HS-27A (cell line): ENCODE data around the gene GPR156.
"Not testable (repeated sequence)": the region's sequence is repeated elsewhere in the genome, so short reads cannot be mapped to it uniquely, and the experiment has no call there.

Source experiments
- DNase-seq: peaks from one replicate; pipeline ENCODE4 v3.0.0-alpha.2; 2012; ENCODE audit warnings: low read depth, missing footprints

The GPR156 gene

DNA sequence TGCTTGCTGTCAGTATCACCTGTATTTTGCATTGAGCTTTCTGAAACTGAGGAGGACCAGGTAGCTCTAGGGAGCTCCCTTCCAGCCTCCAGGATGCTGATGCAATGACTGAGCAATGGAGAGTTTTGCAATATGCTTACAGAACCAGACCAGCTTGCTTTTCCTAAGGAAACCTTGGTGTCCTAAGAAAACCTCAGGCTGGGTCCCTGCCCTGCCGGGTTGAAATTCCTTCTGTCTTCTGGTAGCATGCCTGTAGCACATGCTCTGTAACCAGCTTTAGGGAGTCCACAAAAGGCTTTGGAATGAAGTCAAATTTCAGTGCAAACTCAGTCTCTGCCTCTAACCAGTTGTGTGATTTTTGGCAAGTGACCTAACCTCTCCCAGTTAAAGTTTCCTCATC lies 125.0 kb downstream of the GPR156 start:
- peak; percentile 87 for DNase-seq

DNA sequence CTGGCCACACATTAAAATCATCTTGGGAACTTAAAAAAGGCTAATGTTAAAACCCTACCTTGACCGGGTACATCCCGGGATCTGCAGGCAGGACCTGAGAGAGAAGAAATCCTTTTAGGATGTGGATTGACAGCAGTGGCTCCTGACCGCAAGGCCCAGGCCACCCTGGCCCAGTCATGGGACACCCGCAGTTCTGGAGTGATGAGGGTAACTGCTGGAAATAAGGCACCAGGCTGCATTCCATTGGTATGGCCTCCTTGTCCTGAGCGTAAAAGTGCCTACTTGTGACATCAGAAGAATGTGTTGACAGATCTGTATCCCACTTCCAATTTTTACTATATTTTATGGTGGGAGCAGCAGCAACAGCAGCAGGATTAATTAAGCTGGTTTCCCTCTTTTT lies 127.3 kb downstream of the GPR156 start:
- no peak for DNase-seq

DNA sequence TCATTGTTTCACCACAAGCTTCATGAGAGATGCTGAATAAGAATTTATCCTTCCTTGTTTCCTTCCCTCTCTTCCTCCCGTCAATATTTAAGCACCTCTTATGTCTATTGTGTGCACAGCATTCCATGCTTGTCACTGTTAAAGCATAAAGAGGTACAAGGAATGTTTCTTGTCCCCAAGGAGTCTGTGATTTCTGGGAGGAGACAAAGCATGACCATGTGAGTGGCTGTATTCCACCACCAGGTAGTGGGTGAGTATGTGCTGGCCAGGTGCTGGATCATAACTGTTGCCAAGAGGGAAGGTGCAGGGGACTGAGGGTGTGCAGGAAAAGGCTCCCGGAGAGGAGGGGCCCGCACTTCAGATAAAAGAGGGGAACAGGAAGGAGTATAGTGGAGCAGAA lies 127.9 kb downstream of the GPR156 start:
- no peak for DNase-seq

DNA sequence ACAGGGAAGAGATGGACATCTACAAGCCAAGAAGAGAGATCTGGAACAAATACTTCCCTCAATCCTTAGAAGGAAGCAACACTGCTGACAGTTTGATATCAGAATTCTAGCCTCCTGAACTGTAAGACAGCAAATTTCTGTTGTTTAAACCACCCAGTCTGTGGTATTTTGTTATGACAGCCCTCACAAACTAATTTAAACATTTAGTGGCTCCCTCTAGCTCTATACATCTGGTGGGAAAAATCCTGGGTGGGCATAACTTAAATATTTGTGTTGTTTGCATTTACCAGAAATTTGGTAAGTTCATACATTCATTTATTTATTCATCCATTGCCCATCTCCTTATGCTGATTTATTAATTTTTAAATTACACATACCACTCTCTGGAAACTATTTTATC lies 128.3 kb downstream of the GPR156 start:
- DNase-seq = no peak

DNA sequence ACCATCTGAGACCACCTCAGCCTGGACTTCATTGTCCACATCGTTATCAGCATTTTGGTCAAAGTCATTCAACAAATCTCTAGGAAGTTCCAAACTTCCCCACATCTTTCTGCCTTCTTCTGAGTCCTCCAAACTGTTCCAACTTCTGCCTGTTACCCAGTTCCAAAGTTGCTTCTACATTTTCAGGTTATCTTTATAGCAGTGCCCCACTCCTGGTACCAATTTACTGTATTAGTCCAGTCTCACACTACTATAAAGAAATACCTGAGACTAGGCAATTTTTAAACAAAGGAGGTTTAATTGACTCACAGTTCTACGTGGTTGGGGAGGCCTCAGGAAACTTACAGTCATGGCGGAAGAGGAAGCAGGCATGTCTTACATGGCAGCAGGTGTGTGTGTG lies 129.3 kb downstream of the GPR156 start:
- not testable (repeated sequence) for DNase-seq

DNA sequence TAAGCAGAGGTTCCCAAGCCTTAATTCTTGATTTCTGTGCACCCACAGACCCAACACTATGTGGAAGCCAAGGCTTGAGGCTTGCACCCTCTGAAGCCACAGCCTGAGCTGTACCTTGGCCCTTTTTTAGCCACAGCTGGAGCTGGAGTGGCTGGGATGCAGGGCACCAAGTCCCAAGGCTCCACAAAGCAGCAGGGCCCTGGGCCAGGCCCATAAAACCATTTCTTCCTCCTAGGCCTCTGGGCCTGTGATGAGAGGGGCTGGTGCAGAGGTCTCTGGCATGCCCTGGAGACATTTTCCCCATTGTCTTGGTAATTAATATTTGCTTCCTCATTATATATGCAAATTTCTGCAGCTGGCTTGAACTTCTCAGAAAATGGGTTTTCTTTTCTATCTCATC lies 129.9 kb downstream of the GPR156 start:
- no peak for DNase-seq

DNA sequence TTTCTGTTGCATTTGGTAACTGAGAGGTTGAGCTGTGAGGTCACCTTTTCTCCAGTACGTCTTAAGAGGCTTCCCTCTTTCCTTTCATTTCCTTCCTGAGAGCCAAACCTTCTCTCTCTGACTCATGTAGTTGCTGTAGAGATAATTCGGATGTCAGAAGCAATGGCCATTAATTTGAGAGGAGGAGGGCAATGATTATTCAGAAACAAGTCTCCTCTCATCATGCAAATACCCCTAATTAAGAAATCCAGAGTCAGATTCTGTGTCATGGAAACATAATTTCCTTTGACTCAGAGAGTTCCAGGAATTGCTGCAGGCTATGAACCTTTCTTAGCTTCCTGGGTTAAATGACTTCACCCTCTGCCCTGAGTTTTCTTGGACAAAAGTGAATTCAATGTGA lies 131.7 kb downstream of the GPR156 start:
- DNase-seq = no peak

DNA sequence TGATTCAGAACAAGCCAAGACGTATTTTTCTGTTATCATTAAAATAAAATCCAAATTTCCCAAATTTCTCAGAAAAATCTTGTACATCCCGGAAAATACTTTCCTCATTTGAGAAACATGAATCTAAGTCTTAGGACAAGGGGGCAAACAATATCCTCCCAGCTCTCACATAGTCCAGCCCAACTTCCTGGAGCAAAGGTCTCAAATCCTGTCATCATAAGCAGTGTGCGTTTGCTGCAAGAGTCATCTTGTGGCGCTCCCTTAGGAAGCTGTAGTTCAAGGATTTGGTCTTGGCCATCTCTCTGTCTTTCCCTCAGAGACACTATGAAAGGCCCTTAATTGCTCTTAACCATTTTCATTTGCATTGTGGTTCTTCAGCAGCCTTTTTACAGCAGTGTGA lies 133.2 kb downstream of the GPR156 start:
- no peak for DNase-seq

DNA sequence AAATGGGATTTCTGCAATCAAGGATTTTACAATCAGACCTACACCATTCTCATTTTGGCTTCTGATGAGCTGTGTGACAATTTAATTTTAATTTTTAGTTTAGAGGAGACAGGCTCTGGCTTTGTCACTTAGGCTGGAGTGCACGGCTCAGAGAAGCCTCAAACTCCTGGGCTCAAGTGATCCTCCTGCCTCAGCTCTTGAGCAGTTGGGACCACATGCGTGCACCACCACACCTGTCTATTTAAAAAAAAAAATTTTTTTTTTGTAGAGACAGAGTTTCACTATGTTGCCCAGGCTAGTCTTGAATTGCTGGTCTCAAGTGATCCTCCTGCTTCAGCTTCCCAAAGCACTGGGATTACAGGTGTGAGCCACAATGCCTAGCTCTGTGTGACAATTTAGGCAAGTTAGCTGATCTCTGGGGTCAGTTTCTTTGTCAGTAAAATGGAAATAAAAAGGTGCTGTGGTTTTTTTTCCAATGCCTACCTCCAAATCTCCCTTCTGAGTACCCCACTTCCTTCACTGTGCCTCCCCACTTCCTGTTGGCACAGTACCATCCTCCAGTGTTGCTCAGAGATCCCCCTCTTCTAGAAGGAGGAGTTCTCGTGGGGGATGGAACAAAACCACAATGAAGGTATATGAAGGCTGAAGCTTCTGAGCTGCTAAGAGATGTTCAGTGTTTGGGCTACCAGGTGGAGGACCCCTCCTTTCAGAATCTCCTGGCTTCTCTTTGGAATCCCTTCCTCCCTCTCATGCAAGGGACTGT lies 136.7 kb downstream of the GPR156 start:
- DNase-seq = no peak

DNA sequence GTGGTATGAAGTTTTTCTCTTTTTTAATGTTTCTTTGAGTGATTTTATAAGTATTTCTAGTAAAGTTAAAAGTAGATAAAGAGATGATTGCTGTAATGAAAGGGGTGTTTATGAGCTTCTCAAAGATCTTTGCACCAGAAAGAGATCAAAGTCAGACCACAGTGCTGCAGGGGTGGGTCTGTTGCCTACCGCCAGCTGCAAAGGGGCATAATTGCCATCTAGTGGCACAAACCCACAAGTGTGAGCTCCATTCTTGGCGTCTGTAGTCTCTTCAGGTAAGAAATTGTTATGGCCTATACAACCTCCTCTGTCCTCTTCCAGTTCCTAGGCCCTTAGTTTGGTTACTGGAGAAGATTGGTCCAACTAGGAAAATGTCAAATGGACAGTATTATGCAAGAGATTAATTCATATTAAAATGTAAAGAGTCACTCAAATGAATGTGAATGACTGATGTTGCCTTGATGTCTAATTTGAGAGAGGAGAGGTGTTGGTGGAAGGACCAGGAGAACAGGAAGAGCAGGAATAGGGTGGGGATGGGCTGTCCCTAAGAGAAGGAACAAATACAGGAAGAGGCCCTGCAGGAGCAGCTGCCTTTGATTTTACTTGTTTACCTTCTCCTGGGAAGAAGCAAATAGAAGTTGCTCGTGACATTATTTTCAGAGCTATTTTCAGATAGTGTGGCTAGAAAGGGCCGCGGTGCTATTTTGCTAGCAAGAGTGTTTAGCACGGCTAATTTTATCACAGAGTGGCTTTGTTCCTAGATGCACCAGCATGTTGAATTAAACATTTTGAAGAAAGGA lies 137.8 kb downstream of the GPR156 start:
- DNase-seq = no peak

DNA sequence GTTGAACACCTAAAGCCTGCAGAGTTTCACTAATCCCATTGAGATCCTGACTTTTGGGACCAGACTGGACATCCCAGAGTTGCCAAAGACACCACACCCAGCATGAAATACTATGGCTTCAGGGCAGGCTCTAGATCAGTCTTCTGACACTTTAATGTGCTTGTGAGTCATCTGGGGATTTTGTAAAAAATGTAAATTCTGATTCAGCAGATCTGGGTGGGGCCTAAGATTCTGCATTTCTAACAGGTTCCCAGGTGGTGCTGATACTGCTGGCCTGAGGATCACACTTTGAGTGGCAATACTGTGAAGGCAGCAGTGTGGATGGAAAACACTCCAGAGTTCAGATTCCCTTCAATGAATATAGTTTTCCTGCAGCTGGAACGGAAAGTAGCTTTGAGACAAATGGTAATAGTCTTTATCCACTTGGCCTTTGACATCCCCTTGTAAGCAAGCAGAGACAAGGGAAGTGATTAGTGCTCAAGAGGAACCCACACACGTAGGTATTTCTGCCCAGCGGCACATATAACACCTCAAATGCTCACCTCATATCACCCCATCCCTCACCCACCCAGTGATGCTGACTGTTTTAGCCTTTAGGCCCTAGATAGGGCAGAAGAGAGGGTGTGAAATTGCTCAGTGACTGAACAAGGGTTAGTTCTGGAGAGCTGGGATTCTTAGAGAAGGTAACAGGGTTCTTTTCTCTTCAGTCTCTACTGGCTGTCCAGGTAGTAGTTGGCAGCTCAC lies 139.3 kb downstream of the GPR156 start:
- DNase-seq = peak; percentile 76

DNA sequence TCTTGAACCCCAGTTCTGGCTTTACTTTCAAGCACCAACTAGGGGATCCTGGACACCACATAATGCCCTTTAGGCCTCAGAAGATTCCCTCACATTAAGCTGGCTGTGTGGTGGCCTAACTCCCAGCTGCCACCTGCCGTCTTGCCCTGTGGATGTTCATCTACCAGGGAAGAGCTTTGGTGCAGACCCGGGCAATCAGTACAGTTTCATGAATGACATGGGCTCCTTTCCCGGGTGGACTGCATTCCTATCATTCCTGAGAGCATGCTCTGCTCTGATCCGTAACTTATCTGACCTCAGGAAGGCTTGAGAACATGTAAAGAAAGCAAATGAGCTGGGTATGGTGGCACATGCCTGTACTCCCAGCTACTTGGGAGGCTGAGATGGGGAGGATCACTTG lies 140.8 kb downstream of the GPR156 start:
- DNase-seq = peak; percentile 94

DNA sequence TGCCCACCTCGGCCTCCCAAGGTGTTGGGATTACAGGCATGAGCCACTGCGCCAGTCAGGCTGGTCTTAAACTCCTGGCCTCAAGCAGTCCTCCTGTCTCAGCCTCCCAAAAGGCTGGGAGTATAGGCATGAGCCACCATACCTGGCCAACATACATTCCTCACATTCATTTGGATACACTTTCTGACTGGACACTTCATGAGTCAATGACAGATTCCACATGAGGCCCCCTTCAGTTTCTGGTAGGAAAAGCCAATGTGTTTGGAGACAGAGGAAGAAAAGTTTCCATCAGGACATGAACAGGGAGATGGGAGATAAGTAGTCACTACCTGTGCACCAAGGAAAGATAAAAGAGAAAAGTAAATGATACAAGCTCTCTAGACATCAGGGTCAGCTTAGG lies 141.3 kb downstream of the GPR156 start:
- no peak for DNase-seq

DNA sequence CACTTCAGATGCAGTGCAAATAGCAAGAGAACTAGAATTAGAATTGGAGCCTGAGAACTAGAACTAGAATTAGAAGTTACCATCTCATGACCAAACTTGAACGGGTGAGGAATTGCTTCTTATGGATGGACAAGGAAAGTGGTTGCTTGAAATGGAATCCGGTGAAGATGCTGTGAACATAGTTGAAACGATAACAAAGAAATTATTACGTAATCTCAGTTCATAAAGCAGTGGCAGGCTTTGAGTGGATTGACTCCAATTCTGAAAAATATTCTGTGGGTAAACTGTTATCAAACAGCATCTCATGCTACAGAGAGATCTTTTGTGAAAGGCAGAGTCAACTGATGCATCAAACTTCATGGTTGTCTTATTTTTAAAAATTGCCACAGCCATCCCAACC lies 142.8 kb downstream of the GPR156 start:
- no peak for DNase-seq

DNA sequence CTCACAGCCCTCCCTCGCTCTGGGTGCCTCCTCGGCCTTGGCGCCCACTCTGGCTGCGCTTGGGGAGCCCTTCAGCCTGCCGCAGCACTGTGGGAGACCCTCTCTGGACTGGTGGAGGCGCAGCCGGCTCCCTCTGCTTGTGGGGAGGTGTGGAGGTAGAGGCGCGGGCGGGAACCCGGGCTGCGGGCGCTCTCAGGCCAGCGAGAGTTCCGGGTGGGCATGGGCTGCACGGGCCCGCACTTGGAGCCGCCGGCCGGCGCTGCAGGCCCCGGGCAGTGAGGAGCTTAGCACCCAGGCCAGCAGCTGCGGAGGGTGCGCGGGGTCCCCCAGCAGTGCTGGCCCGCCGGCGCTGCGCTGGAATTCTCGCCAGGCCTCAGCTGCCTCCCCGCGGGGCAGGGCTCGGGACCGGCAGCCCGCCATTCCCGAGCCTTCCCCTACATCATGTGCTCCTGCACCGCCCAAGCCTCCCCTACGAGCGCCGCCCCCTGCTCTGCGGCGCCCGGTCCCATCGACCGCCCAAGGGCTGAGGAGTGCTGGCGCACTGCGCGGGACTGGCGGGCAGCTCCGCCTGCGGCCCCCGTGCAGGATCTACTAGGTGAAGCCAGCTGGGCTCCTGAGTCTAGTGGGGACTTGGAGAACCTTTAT lies 144.8 kb downstream of the GPR156 start:
- DNase-seq = no peak

DNA sequence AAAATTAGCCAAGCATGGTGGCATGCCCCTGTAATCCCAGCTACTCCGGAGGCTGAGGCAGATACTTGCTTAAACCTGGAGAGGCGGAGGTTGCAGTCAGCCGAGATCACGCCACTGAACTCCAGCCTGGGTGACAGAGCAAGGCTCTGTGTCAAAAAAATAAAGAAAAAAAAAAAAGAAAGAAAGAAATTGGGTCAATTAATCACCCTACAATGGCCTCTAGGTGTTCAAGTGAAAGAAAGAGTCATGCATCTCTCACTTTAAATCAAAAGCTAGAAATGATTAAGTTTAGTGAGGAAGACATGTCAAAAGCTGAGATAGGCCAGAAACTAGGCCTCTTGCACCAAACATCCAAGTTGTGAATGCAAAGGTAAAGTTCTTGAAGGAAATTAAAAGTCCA lies 145.9 kb downstream of the GPR156 start:
- DNase-seq = no peak

DNA sequence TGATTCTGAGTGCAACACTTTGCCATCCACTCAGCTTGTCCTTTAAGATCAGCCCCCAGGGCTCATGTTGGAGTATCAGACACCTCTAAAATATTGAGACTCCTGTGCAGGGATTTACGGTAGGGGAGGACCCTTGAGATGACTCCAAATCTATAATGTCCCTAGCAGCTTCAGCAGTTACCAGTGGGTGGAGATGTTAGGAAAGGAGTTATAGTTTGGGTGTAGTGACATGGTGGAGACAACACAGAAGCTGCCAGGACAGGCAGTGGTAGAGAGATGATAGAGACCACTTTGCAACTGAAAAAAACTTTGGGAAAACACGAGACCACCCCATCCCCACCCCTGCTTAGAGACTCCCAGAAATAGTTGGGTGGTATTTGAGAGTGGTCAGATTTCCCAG lies 147.5 kb downstream of the GPR156 start:
- no peak for DNase-seq

DNA sequence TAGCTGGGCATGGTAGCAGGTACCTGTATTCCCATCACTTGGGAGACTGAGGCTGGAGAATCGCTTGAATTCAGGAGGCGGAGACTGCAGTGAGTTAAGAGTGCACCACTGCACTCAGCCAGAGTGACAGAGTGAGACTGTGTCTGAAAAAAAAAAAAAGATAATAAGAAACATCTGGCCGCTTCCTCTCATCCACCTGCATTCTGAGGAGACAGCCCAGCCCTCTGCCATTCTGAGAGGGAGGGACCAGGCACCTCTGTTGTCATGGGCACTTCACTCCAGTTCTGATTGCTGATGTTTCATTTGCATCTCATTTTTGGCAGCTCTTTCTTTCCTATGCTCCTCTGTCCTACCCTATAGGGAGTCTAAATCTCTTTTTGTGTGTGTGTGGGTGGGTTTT lies 154.4 kb downstream of the GPR156 start:
- DNase-seq = no peak

DNA sequence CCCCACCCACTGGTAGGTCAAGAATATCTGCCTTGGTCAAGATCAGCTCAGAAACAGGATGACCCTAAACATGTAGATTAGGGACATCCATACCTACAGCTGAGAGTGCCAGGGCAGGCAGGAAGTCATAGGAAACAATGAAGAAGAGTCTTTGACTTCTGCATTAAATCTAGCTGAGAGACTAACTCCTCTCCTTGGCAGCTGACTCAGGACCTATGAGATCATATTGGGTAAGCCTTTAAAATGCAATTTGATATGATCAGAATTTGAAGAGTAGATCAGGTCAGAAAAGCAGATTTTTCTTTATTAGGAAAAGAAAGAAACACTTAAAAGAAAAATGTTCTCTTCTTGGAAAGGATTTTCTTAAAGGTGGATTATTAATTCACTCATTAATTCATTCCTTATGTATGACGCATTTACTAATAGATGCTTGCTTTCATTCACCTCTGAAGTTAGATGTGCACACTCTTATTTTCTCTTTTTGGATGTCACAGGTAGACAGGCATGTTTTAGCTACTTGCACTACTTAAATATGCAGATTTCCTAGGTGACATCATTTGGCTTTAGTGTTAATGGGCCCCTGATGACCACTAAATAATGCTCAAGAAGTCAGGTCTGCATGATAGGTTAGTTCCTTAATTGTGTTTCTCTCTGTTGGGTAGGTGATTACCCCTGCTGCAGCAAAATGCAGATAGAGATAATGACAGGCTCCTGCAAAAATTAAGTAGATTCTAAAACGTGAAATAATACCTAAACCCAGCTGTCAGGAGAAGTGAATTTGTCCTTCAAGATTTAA lies 155.1 kb downstream of the GPR156 start:
- no peak for DNase-seq

DNA sequence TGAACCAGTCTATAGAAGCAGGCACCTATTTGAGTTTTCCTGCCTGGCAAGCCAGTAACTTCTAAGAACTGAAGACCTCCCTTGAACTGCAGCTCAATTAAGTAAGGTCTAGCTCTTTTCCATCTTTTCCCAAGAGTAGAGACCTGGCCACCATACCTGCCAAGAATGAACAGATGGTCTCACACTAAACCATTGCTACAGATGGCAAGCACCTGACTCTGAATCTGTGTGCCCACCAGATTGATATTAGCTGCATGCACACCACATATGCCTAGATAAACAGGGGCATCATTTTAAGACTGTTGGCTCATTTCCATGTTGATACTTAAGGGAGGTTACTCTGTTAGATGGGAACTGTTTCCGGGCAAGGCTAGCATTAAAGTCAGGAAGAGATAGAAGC lies 156.0 kb downstream of the GPR156 start:
- no peak for DNase-seq

DNA sequence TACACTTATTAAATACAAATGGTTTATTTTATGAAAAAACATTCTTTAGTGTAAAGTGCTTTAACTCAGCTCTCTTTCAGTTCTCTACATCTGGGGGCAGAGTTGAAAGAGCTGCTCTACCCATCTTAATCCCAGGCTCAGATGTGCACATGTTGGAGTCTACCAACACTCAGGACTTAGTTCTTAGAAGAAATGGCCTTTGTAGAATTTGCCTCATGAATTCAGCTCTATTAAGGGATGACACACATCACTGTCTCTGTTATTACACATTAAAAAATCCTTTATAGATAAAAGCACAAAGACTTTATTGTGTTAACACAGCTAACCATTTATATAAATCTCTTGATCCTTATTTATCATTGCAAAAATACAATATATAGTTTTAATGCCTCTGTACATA lies 159.0 kb downstream of the GPR156 start:
- no peak for DNase-seq
